Fibroblast of skin of right quadriceps (primary cell): Measurements from ENCODE around the gene IL1RAPL1.

ENCODE experiments used
- DNase-seq: peaks from one replicate; pipeline ENCODE4 v3.0.0-alpha.2; 2013

The IL1RAPL1 gene

DNA sequence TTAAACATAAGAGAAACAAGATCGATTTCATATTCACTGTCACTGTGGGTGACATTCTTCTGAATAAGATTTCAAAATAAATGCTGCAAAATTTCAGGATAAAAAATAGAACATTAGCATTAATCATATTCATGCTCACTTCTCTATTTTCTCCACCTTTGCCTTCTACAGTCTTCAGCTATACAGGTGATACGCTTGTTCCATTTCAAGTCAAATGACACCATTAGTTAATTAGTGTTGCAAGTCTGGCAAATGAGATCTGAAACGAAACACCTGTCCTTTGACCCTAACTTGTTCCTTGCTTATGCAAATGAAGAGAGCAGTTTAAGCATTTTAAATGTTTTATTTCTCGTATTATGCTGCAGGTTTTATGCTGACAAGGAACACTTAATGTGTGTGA is 960.6 kb downstream of the IL1RAPL1 start:
- DNase-seq, result no peak

DNA sequence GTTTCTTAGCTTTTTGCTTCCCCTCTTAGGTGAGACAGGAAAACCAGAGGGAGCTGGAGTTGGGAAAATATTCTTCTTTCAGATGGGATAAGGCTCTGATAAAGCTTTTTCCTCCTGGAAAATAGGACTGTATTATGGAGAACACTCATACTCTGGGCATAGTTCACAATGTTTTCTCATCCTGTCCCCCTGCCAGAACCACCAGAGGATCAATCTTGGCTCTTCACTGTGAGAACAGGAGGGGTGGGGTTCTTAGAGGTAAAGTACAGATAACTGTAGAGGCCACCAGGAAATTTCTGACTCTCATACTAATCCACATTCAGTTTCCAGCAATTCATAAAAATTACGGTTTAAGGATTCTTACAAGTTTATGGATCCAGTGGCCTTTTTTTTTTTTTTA is 966.3 kb downstream of the IL1RAPL1 start:
- DNase-seq, result no peak

- no peak for DNase-seq
Measured at GRCh38 chrX:29555465-29556091, 968.3 kb downstream of the IL1RAPL1 start.

DNA sequence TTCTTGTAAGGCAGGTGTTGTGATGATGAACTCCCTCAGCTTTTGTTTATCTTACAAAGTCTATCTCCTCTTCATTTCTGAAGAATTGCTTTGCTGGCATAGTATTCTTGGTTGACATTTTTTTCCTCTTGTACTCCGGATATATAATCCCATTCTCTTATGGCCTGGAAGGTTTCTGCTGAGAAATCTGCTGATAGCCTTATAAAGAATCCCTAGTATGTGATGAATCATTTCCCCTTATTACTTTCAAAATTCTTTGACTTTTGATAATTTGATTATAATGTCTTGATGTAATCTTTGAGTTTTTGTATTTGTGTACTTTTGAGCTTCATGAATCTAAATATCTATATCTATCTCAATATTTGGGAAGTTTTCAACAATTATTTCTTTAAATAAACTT is 972.8 kb downstream of the IL1RAPL1 start:
- no peak for DNase-seq

DNA sequence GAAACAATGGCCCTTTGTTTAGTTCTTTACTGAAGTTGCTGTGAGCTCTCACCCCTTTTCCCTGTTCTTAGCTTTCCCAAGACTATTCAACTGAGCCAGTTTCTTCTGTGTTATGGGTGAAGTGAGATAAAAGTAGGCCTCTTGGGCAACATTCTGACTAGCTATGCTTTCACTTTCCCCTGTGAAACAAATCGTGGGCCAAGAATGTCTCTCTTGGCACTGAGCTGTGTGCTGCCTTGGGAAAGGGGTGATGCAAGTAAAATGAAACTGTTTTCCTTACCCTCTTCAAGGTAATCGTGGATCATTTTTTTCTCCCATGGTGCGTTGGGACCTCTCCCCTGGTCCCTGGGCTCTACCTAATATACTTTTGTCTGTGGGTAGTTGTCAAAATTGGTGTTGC is 974.2 kb downstream of the IL1RAPL1 start:
- DNase-seq, result no peak

DNA sequence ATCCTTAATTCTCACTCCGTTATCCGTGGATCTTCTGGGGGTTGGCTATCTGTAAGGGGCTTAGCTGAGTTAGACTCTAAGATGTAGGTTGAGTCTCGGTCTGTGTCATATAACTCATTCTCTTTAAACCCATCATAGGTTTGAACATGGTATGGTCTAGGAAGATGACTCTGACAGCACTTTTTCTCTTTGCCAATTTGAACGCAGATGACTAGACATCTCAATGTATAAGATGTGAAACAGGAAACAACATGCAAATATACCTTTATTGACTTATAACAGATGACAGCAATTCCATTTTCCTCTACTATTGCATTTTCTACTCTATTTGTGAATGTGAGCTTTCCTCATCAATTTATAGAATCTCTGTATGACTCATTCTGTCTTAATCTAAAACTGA is 993.3 kb downstream of the IL1RAPL1 start:
- DNase-seq, result no peak

DNA sequence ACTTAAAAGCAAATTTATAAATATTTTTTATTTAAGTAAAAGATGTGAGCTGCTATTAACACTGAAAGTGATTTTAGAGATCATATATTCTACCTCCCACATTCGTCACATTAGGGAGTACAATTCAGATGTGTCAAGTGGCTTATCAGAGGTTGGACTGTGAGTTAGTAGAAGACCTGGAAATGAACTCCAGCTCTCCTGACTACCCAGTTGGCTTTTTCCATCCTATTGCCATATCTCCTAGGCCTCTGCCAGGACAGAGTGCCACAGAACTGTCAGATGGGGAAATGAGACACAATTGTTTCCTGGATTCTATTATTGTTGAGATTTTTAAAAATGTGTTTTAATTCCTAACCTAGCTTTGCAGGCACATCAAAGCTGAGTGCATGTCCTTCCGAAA is 994.0 kb downstream of the IL1RAPL1 start:
- no peak for DNase-seq

DNA sequence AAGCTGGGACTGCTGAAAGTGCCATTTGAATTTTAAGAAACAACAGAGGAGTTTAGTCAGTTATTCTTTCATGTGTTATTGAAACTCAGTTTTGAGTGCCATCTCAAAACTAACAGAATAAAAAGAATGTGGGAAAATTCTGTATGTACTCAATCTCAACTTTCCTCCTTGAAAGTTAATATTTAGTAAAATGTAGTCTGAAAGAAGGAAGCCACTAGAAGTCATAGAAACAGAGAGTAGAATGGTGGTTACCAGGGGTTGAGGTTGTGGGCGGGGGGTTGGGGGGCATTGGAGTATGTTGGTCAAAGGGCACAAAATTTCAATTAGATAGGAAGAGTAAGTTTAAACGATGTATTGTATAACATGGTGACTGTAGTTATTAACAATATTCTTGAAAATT is 999.9 kb downstream of the IL1RAPL1 start:
- DNase-seq, result no peak

GRCh38 chrX:29590921-29591320 is 1003.7 kb downstream of the IL1RAPL1 start:
- no peak for DNase-seq

DNA sequence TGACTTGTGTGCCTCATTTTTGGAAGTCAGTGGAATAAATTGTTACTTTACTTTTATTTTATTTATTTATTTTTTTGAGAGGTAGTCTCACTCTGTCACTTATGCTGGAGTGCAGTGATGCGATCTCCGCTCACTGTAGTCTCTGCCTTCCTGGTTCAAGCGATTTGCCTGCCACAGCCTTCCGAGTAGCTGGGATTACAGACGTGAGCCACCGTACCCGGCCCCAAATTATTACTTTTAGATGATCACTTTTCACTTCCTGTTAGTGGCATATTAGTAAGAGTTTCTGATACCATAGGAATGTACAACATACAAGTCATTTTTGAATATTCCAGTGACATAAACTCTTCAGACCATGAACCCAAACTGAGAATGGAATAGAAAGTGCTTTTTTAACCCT is 1017.1 kb downstream of the IL1RAPL1 start:
- DNase-seq, result no peak

GRCh38 chrX:29617276-29617675 is 1030.0 kb downstream of the IL1RAPL1 start:
- DNase-seq, result peak; percentile 57

- DNase-seq, result no peak
Measured at GRCh38 chrX:29617725-29618124, 1030.5 kb downstream of the IL1RAPL1 start.

- DNase-seq, result no peak
Measured at GRCh38 chrX:29627833-29628232, 1040.6 kb downstream of the IL1RAPL1 start.

- DNase-seq, result no peak
Measured at GRCh38 chrX:29634516-29634915, 1047.3 kb downstream of the IL1RAPL1 start.

- no peak for DNase-seq
Measured at GRCh38 chrX:29636331-29636730, 1049.1 kb downstream of the IL1RAPL1 start.

DNA sequence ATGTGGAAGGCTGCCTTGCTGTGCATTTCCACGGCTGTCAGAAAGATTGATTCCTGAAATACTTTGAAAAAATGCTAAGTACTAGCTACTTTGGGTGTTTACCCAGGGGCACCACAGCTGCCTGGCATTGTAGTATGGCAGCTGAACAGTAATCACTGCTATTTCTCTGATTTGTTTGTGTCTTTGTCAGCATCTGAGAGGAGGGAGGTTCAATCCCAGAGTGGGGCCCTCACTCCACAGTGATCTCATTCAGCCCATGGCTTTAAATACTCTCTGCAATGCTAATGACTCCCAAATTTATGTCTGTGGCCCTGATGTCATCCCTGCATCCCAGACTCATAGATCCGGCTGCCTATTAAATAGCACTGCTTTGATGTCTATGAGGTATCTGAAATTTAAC is 1052.9 kb downstream of the IL1RAPL1 start:
- DNase-seq, result no peak

DNA sequence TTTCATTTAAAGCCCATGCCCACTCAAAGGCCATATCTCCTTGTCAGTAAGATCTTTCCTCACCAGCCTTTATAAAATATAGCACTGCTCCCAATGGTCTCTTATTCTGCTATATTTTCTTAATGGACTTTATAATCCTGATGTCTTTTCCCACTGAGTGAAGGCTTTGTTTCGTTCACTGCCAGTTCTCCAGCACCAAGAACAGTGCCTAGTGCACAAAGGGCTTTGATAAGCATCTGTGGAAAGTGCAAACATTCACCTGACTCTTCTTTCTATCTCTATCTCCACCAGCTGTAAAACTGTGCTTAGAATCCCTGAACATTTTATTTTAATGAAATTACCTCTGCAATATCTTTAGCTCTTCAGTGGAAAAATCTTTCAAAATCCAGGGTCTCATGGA is 1054.2 kb downstream of the IL1RAPL1 start:
- no peak for DNase-seq

GRCh38 chrX:29643181-29643580 is 1055.9 kb downstream of the IL1RAPL1 start:
- no peak for DNase-seq

DNA sequence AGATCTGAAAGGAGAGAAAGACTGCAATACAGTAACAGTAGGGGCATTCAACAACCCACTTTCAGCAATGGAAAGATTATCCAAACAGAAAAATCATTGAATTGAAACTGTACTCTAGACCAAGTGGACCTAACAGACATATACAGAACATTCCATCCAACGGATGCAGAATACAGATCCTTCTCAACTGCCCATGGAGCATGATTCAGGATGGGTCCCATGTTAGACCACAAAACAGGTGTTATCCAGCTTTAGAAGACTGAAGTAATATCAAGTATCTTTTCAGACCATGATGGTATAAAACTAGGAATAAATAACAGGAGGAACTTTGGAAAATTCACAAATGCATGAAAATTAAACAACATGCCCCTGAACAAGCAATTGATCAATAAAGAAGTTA is 1060.9 kb downstream of the IL1RAPL1 start:
- no peak for DNase-seq

DNA sequence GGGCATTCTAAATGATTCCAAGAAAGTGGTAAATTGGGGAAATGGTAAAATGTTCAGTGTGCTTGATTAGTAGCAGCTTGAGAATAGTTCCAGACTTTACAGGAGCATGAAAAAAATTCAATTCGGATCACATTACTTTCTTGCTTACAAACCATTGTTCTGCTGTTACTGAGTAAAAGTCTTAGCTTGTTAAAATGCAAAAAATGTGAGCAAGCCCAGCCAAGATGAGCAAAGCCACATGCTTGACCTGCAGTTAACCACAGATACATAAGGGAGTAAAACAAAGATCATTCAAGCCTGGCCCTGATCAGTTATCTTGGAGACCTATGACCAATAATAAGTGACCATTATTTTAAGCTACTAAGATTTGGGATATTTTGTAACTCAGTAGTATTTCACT is 1065.2 kb downstream of the IL1RAPL1 start:
- DNase-seq, result peak; percentile 67

DNA sequence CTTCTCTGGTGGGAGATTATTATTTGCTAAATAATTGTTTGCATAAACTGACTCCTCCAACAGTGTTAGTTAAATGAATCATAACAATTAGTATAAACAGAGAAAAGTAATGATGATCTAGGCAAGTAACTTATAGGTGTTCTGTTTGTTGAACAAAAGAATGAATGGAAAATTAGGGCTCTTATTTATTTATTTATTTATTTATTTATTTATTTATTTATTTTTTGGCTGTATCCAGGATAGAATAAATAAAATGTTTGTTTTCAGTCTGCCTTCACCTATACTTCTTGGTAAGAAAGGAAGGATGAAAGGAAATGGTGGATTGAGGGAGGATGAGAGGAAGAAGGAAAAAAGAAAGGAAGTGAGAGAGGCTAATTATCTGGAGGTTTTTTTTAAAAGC is 1066.5 kb downstream of the IL1RAPL1 start:
- DNase-seq, result no peak

DNA sequence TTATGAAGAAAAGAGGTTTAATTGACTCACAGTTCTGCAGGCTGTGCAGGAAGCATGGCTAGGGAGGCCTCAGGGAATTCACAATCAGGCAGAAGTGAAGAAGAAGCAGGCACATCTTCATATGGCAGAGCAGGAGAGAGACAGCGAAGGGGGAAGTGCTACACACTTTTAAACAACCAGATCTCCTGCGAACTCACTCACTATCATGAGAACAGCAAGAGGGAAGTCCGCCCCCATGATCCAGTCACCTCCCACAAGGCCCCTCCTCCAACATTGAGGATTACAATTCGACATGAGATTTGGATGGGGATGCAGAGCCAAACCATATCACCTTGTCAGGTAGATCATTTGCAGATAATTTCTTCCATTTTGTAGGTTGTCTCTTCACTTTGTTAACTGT is 1072.7 kb downstream of the IL1RAPL1 start:
- DNase-seq, result no peak

- DNase-seq, result peak; percentile 71
Measured at GRCh38 chrX:29661290-29661689, 1074.0 kb downstream of the IL1RAPL1 start.

- DNase-seq, result peak; percentile 64
Measured at GRCh38 chrX:29662101-29662500, 1074.9 kb downstream of the IL1RAPL1 start.

GRCh38 chrX:29662759-29663503 is 1075.7 kb downstream of the IL1RAPL1 start:
- DNase-seq, result peak; percentile 90
